HG03460 (cell line): ENCODE data around the gene IPO13.

Source experiments
- ATAC-seq: cut with Tn5 transposase; IDR thresholded peaks from one replicate; pipeline ENCODE4 v1.9.1; 2021; ENCODE audit not compliant: unreplicated experiment

The IPO13 gene

GRCh38 chr1:43971336-43971980 lies 24.7 kb downstream of the IPO13 start:
- ATAC-seq: no peak

GRCh38 chr1:43973981-43974442 lies 27.3 kb downstream of the IPO13 start:
- ATAC-seq: no peak

GRCh38 chr1:43974443-43975248 lies 27.9 kb downstream of the IPO13 start, which contains the start of gene ATP6V0B:
TSS of gene ATP6V0B (plus strand) at chr1:43974960. CDS start at chr1:43975041, 81 bp downstream.
- ATAC-seq: peak; percentile 67

GRCh38 chr1:43975249-43975961 lies 28.7 kb downstream of the IPO13 start:
- peak; percentile 10 for ATAC-seq

GRCh38 chr1:43976045-43976444 lies 29.3 kb downstream of the IPO13 start:
- no peak for ATAC-seq

- ATAC-seq: no peak
These were observed 30.1 kb downstream of the IPO13 start for GRCh38 chr1:43976890-43977289.

- no peak for ATAC-seq
These were observed 30.9 kb downstream of the IPO13 start for GRCh38 chr1:43977376-43978263.

GRCh38 chr1:43978264-43978550 lies 31.5 kb downstream of the IPO13 start:
- no peak for ATAC-seq

GRCh38 chr1:43978551-43979260 lies 32.0 kb downstream of the IPO13 start, which contains the start of gene B4GALT2:
TSS of gene B4GALT2 (plus strand) at chr1:43979210. CDS start at chr1:43981161, 1,951 bp downstream.
- no peak for ATAC-seq

GRCh38 chr1:43979261-43979527 lies 32.4 kb downstream of the IPO13 start:
- ATAC-seq: no peak

- no peak for ATAC-seq
These were observed 32.9 kb downstream of the IPO13 start for GRCh38 chr1:43979528-43980254.

GRCh38 chr1:43980255-43981134 lies 33.7 kb downstream of the IPO13 start:
- no peak for ATAC-seq

GRCh38 chr1:43981135-43981491 lies 34.4 kb downstream of the IPO13 start:
- no peak for ATAC-seq

- ATAC-seq: no peak
These were observed 34.9 kb downstream of the IPO13 start for GRCh38 chr1:43981636-43982035.

GRCh38 chr1:43982241-43982640 lies 35.5 kb downstream of the IPO13 start:
- no peak for ATAC-seq

GRCh38 chr1:43982808-43983207 lies 36.1 kb downstream of the IPO13 start:
- ATAC-seq: no peak

GRCh38 chr1:43983253-43983899 lies 36.6 kb downstream of the IPO13 start:
- no peak for ATAC-seq

GRCh38 chr1:43984855-43985254 lies 38.1 kb downstream of the IPO13 start:
- ATAC-seq: no peak
